HG02678 (cell line): ENCODE data around the gene SMOC2.
"Not testable (repeated sequence)": the region's sequence is repeated elsewhere in the genome, so short reads cannot be mapped to it uniquely, and the experiment has no call there.

Experiments used
- ATAC-seq: cut with Tn5 transposase; IDR thresholded peaks from one replicate; pipeline ENCODE4 v1.9.1; 2021; ENCODE audit warnings: mild to moderate bottlenecking, moderate library complexity; ENCODE audit not compliant: unreplicated experiment

SMOC2 gene

GRCh38 chr6:168699631-168700295 lies 258.8 kb downstream of the SMOC2 start:
- no peak for ATAC-seq

DNA sequence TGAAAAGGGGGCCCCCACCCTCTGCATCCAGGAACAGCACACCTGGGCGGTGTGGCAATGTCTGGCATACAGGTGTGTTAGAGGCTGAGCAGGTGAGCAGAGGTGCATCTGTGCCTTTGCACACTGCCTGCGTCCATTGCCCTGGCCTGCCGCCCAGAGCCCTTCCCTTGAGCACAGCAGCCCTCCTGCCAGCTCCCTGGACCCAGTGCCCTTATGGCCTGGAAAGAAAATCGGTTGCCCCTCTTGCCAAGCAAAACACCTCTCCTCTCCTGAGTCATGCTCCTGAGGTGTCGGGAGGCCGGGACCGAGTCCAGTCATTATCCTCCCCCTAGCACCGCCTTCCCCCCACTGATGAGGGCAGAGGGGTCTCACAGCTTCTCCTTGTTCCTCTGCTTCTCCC lies 259.9 kb downstream of the SMOC2 start:
- no peak for ATAC-seq

- no peak for ATAC-seq
Measured at GRCh38 chr6:168703990-168704389, 263.0 kb downstream of the SMOC2 start.

DNA sequence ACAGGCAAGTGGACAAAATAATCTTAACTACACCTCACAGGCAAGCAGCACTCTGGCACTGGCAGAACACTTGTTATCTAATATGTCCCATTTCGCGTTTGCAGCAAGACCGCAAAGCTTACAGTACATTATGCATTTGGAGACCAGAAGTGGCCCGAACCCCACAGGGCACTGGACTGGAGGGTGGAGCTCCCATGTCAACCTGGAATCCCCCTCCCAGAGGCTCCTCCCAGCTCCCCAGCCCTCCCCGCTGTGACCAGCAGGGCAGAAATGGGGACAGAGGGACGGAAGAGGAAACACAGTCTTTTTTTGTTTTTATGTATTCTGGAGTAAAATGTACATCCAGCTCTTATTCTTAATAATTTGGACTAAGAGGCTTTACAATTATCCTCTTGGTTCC lies 263.7 kb downstream of the SMOC2 start:
- ATAC-seq, result no peak

DNA sequence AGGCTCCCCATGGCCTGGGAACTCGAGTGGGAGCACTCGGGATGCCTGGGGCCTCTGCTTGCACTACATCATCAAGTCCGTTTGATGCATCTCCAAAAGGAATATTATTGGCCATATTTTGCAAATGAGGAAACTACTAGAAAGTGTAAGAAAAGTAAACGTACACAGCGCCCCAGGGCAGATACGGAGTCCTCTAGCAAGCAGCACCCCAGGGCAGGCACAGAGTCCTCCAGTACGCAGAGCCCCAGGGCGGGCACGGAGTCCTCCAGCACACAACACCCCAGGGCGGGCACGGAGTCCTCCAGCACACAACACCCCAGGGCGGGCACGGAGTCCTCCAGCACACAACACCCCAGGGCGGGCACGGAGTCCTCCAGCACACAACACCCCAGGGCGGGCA lies 264.3 kb downstream of the SMOC2 start:
- ATAC-seq, result not testable (repeated sequence)

DNA sequence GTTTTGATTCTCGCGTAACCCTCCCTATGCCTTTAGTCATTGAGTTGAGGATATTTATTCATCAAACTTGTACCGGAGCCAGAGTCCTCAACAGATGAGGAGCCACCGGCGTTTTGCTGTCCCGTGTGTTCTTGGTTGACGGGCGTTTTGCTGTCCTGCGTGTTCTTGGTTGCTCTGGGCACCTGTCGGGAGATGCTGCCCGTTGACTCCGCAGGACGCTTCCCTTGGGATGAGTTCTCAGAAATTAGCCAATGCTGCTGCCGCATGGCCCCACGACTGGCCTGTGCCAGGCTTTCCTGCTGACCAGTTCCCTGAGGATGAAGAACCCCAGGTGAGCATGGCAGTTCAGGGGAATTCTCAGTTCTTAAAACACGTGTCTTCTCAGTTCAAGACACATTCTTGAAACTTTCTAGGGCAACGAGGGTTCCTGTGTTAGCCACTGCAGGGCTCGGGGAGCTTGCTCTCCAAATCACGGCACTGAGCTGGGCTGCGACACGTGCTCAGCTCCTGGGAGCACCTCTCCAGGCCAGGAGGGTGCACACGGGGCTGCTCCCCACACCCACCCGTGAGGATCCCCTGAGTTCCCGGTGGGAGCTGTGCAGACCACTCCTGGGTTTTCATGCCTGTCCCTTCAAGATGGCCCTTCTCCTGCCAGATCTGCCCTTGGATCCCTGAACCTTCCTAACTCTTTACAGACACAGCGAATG lies 265.6 kb downstream of the SMOC2 start:
- ATAC-seq, result no peak

DNA sequence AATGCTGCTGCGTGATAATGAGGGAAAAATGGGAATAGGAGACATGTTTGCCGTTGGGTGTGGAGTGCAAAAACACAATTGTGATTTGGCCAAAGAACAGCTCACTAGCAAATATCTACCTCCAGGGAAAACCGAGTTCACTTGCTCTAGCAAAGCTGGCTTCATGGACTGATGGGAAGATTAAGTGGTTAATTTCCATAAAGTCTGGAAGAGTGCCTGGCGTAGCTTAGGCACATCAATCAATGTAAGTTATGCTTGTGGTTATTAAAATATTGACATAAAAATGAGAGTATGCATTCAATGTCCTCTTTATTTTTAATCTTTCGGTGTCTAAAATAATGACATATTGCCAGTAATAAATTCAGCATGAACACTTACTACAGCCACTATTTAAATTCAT lies 267.5 kb downstream of the SMOC2 start:
- ATAC-seq, result no peak

GRCh38 chr6:168708984-168709383 lies 268.0 kb downstream of the SMOC2 start:
- ATAC-seq, result no peak

GRCh38 chr6:168709390-168709789 lies 268.4 kb downstream of the SMOC2 start:
- ATAC-seq, result no peak

DNA sequence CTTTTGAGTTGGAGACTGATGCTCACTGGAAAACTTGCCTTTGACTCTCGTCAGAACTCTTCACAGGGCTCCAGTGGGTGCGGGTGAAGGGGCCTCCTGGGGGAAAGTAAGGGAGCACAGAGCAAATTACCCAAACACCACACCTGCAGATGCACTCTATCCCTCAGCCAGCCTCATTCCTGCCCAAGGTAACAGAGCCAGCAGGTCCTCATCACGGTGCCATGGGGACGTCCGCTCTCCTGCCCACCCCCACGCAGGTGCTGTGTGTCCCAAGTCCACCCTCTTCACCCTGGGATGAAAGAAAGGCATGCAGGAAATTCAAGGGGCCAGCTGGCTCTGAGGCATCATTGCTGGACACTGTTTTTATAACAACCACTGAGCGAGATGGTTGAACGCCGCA lies 269.0 kb downstream of the SMOC2 start:
- ATAC-seq, result no peak

GRCh38 chr6:168711049-168711640 lies 270.2 kb downstream of the SMOC2 start:
- ATAC-seq, result no peak

DNA sequence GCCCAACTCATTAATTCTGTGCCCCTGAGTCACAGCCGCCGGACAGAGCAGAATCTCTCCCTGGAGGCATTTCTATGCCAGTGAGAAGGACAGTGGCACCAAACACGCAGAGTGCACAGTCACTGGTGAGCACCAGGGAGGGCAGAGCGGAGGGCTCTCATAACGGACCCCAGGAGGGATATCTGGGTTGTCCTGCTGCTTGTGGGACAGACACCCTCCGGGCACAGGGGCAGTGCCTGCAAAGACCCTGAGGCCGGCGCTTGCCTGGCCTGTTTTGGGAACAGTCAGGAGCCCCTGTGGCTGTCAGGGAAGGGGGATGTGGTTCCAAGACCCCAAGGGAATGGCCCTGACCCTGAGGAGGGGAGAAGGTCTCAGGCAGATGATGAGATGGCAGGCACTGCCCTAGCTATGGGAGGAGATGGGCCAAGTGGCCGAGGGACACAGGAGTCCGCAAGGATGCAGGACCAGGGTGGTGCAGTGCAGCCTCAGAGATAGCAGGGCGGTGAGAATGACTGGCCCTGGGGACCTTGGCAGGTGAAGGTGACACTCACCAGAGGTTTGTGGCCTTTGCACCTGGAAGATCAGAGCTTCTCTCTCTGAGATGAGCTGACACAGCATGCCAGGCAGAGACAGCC lies 270.8 kb downstream of the SMOC2 start:
- ATAC-seq, result no peak

DNA sequence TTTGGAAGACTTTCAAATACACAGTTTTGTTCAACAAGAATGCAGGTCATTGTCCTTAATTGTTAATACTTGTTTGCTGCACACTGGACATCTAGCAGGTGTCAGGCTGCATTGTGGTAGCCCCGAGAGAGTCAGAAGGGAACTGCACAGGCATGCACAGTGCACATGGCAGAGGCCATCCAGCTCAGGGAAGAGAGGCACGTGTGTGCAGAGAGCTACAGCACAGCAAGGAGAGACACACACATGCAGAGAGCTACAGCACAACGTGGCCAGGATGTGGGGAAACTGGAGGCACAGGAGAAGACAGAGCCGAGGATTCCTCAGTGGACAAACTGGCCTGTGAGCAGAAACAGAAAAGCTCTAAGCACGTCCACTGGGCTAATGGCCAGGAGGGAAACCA lies 272.0 kb downstream of the SMOC2 start:
- no peak for ATAC-seq

- no peak for ATAC-seq
Measured at GRCh38 chr6:168713839-168714238, 272.9 kb downstream of the SMOC2 start.

GRCh38 chr6:168714547-168715260 lies 273.7 kb downstream of the SMOC2 start:
- ATAC-seq, result no peak

DNA sequence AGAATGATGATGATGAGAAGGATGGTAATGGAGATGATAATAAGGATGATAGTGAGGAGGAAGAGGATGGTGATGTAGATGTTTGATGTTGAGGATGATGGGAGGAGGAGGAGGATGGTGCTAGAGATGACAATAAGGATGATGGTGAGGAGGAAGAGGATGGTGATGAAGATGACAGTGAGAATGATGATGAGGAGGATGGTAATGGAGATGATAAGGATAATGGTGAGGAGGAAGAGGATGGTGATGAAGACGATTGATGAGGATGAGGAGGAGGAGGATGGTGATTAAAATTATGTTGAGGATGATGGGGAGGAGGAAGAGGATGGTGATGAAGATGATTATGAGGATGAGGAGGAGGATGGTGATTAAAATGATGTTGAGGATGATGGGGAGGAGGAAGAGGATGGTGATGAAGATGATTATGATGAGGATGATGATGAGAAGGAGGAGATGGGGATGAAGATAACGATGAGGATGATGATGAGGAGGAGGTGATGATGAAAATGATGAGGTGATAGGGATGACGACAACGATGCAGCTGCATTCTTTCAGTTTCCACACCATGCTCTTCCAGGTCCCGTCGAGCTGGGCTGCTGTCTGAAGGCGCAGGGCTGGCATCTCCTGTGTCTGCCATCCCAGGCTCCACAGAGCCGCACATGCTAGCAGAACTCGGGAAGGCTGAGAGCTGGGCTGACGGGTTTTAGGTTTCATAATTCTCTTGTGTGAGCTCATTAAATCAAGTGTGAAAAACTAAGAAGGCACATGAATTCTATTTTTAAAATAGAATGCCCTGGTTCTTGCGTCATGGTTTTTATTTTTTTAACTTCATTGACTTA lies 274.9 kb downstream of the SMOC2 start:
- ATAC-seq, result no peak

- ATAC-seq, result no peak
Measured at GRCh38 chr6:168716581-168716980, 275.6 kb downstream of the SMOC2 start.

DNA sequence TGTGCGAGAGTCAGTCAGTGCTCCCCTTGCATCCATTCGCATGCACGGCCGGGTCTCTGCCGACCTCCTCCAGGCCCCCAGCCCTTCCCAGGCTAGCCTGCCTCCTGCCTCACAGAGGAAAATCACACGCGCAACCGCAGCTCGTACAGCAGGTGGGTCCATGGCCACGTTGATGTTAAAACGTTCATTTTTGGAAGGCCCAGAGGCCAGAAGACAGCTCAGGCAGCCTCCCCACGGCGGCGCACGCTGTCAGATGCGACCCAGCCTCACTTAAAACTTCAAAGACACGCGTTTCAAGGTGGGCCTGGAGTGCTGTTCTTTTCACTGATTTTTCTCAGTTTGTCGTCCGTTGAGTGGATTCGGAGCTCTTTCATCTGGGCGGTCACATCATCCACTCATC lies 276.5 kb downstream of the SMOC2 start:
- no peak for ATAC-seq
